Smooth muscle cell (in vitro differentiated cells): ENCODE data around the gene JPH3. TPM values are rescaled to one million over a fixed set of nuclear protein-coding genes. Genes with fewer than 3 reads are reported as not detected.

Source experiments
- DNase-seq: peaks from one replicate; lab custom pipeline; 2025; ENCODE audit not compliant: unreplicated experiment; lab: John Stamatoyannopoulos, UW
- H2AFZ ChIP-seq: fragments of 200-600 bp; sonication (generic); 2 replicates; pipeline ENCODE4 v1.6.0; 2016; ENCODE audit warnings: antibody characterized with exemption, low read depth, mild to moderate bottlenecking
- H3F3A ChIP-seq: fragments of 200-600 bp; sonication (generic); 2 replicates; pipeline ENCODE4 v1.6.0; 2017; ENCODE audit warnings: antibody characterized with exemption, low read depth
- H3K27ac ChIP-seq: fragments of 200-600 bp; sonication (generic); 2 replicates; pipeline ENCODE4 v1.5.1; 2016; ENCODE audit warnings: low read depth, mild to moderate bottlenecking
- H3K27me3 ChIP-seq: fragments of 200-600 bp; sonication (generic); 2 replicates; pipeline ENCODE4 v1.6.1; 2016; ENCODE audit warnings: low read depth, mild to moderate bottlenecking
- H3K36me3 ChIP-seq: fragments of 200-600 bp; sonication (generic); 2 replicates; pipeline ENCODE4 v1.5.1; 2016; ENCODE audit warnings: low read depth
- H3K4me1 ChIP-seq: fragments of 200-600 bp; sonication (generic); 2 replicates; pipeline ENCODE4 v1.5.1; 2016; ENCODE audit warnings: low read depth
- H3K4me2 ChIP-seq: fragments of 200-600 bp; sonication (generic); 2 replicates; pipeline ENCODE4 v1.6.0; 2016; ENCODE audit warnings: mild to moderate bottlenecking
- H3K4me3 ChIP-seq: fragments of 200-600 bp; sonication (generic); 2 replicates; pipeline ENCODE4 v1.5.1; 2016; ENCODE audit warnings: mild to moderate bottlenecking
- H3K79me2 ChIP-seq: fragments of 200-600 bp; sonication (generic); 2 replicates; pipeline ENCODE4 v1.6.0; 2016; ENCODE audit warnings: low read depth, mild to moderate bottlenecking
- H3K9ac ChIP-seq: fragments of 200-600 bp; sonication (generic); 2 replicates; pipeline ENCODE4 v1.6.0; 2016; ENCODE audit warnings: low read depth
- H3K9me3 ChIP-seq: fragments of 200-600 bp; sonication (generic); replicated peaks from 2 replicates; pipeline ENCODE4 v1.5.1; 2016; ENCODE audit warnings: low read depth
- H4K20me1 ChIP-seq: fragments of 200-600 bp; sonication (generic); 2 replicates; pipeline ENCODE4 v1.6.0; 2016; ENCODE audit warnings: low read depth
- CTCF ChIP-seq: fragments of 200-600 bp; sonication (generic); IDR thresholded peaks from 2 replicates; pipeline ENCODE4 v1.5.1; 2017; ENCODE audit warnings: borderline replicate concordance, mild to moderate bottlenecking, antibody characterized with exemption; ENCODE audit not compliant: insufficient read depth, poor library complexity, severe bottlenecking
- WGBS: methylation state at CpG from one replicate; pipeline ENCODE4 v1.1.7; 2016; ENCODE audit warnings: low lambda C conversion rate; 5-methylcytosine and 5-hydroxymethylcytosine counted together
- polyA plus RNA-seq: library from polyadenylated mRNA; unstranded; fragments of >200 nt; fragmentation: Nextera tagmentation; extraction: Ambion mirVana; gene quantifications from 2 replicates; pipeline ENCODE4 v1.2.1, GENCODE V29; 2016
- total RNA-seq: library from RNA; depleted of rRNA; stranded (reverse); fragments of >200 nt; gene quantifications from 2 replicates; pipeline ENCODE4 v1.2.3, GENCODE V29; 2014

JPH3 gene
- total and polyA plus RNA-seq, 2 experiments from 2014 or later: 2.1 to 2.4 TPM

GRCh38 chr16:87741700-87742415 is 139.6 kb downstream of the JPH3 start:
- H4K20me1 ChIP-seq: peaks cover 20% of the 10 kb centered on the region
- H3K4me2 ChIP-seq: no peak overlapping the region
- no peak overlapping the region for H2AFZ ChIP-seq
- no peaks in the 10 kb centered on the region for H3K27me3 ChIP-seq
- H3K4me1 ChIP-seq: no peaks in the 10 kb centered on the region
- no peaks in the 10 kb centered on the region for H3K36me3 ChIP-seq
- no peak overlapping the region for H3K9ac ChIP-seq
- DNase-seq: no peak
- no peak overlapping the region for H3K4me3 ChIP-seq
- WGBS: 92% methylated on average over 16 of the region's 16 CpGs
- no peak for TF ChIP-seq CTCF
- no peak overlapping the region for H3K27ac ChIP-seq
- H3K9me3 ChIP-seq: no peaks in the 10 kb centered on the region
- no peaks in the 10 kb centered on the region for H3K79me2 ChIP-seq
- H3F3A ChIP-seq: no peaks in the 10 kb centered on the region

- no peaks in the 10 kb centered on the region for H3K9me3 ChIP-seq
- no peak overlapping the region for H3K9ac ChIP-seq
- H3K27ac ChIP-seq: no peak overlapping the region
- no peaks in the 10 kb centered on the region for H3F3A ChIP-seq
- no peaks in the 10 kb centered on the region for H3K27me3 ChIP-seq
- no peak overlapping the region for H3K4me3 ChIP-seq
- H4K20me1 ChIP-seq: peaks cover 20% of the 10 kb centered on the region
- no peaks in the 10 kb centered on the region for H3K79me2 ChIP-seq
- H2AFZ ChIP-seq: no peak overlapping the region
- TF ChIP-seq CTCF: no peak
- no peaks in the 10 kb centered on the region for H3K4me1 ChIP-seq
- DNase-seq: no peak
- H3K4me2 ChIP-seq: no peak overlapping the region
- H3K36me3 ChIP-seq: no peaks in the 10 kb centered on the region
- WGBS: 91% methylated on average over 17 of the region's 17 CpGs
Measured at GRCh38 chr16:87742781-87743490, 140.6 kb downstream of the JPH3 start.

GRCh38 chr16:87744750-87745514 is 142.6 kb downstream of the JPH3 start:
- Histone ChIP-seq H4K20me1 (peaks cover 20% of the 10 kb centered on the region), H2AFZ (no peak overlapping the region), H3K9me3 (no peaks in the 10 kb centered on the region), H3K9ac (no peak overlapping the region), H3K4me1 (no peaks in the 10 kb centered on the region), H3F3A (no peaks in the 10 kb centered on the region), H3K27ac (no peak overlapping the region), H3K4me2 (no peak overlapping the region), H3K27me3 (no peaks in the 10 kb centered on the region), H3K36me3 (no peaks in the 10 kb centered on the region), H3K79me2 (no peaks in the 10 kb centered on the region), H3K4me3 (no peak overlapping the region)
- no peak for DNase-seq
- TF ChIP-seq CTCF: no peak
- WGBS: 97% methylated on average over 21 of the region's 25 CpGs
